Measurements from ENCODE around the gene GABRR2.

GABRR2 gene

DNA sequence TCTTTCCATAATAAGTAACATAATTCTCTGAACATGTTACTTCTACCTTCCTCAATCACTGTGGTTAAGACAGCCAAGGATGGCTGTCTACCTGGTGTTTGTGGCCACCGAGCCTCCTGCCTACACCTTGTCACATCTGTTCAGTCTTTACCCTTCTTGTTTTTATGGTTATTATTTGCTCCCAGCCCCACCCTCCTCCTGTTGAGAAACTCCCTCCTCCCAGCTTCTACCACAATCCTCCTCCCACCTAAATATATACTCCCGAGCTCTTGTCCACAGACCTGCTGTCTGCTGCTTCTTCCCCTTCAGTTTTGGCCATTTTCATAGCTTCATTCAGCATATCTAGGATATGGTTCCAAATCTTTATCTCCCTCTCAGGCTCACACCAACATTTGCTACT, 62.2 kb downstream of the GABRR2 start:
- TF ChIP-seq ESRRG (CRISPR knock-in tag; IDR thresholded peaks at IDR 0.05) (no peak), GLIS3 (CRISPR knock-in tag; IDR thresholded peaks at IDR 0.05) (no peak), ZNF565 (CRISPR knock-in tag; conservative IDR thresholded peaks at IDR 0.05; ENCODE audit: low read depth) (no peak), TOX (CRISPR knock-in tag; IDR thresholded peaks at IDR 0.05; ENCODE audit: borderline replicate concordance) (no peak), ZC3H10 (CRISPR knock-in tag; IDR thresholded peaks at IDR 0.05) (no peak), ZFP3 (CRISPR knock-in tag; IDR thresholded peaks at IDR 0.05) (no peak), SNAI2 (CRISPR knock-in tag; IDR thresholded peaks at IDR 0.05) (no peak), TCF4 (CRISPR knock-in tag; IDR thresholded peaks at IDR 0.05; ENCODE audit: borderline replicate concordance) (no peak), RARB (CRISPR knock-in tag; IDR thresholded peaks at IDR 0.05) (no peak), CSRNP3 (CRISPR knock-in tag; IDR thresholded peaks at IDR 0.05) (no peak)
- no peak for ATAC-seq

DNA sequence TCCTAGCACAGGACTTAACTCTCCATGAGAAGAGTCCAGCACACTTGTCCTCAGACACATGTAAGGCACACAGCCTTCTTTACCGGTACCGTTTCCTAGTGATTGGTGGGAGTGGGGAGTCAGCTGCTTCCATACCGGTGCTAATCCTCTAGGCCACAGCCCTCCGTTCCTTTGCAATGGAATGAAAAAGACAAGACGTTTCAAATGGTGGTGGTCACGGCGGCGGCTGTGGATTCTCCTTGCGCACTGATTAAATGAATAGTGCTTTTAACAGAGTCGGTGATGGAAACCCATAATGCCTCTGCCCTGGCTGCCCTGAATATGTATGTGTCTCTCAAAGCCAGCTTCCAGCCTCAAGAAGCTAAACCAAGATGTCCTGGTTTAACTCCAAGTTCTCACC, 63.1 kb downstream of the GABRR2 start:
- no peak for ATAC-seq
- no peak for TF ChIP-seq ZNF70 (CRISPR knock-in tag; IDR thresholded peaks at IDR 0.05)
- TF ChIP-seq BACH2 (CRISPR knock-in tag; IDR thresholded peaks at IDR 0.05; ENCODE audit: borderline replicate concordance): no peak
- TF ChIP-seq, protein P1, sequence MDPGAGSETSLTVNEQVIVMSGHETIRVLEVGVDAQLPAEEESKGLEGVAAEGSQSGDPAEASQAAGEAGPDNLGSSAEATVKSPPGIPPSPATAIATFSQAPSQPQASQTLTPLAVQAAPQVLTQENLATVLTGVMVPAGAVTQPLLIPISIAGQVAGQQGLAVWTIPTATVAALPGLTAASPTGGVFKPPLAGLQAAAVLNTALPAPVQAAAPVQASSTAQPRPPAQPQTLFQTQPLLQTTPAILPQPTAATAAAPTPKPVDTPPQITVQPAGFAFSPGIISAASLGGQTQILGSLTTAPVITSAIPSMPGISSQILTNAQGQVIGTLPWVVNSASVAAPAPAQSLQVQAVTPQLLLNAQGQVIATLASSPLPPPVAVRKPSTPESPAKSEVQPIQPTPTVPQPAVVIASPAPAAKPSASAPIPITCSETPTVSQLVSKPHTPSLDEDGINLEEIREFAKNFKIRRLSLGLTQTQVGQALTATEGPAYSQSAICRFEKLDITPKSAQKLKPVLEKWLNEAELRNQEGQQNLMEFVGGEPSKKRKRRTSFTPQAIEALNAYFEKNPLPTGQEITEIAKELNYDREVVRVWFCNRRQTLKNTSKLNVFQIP (CRISPR knock-in tag; IDR thresholded peaks at IDR 0.05; ENCODE audit: borderline replicate concordance, low read depth): no peak
- no peak for TF ChIP-seq ARNTL (CRISPR knock-in tag; IDR thresholded peaks at IDR 0.05; ENCODE audit: borderline replicate concordance, low read depth)

DNA sequence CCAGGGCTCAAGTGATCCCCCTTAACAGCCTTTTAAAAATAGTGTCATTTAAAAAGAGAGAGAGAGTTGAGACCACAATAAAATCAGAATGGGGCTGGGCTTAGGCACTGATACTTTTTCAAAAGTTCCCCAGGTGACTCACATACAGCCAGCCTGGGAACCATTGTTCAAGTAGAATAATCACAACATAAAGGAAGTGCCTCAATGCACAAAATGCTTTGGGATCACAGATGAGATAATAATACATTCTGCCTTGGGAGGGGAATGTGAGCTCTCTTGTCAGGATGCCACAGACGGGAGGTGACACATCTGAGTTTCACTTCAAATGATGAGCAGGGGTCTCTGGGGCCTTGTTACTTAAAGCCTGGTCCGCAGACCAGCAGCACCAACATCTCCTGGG, 63.9 kb downstream of the GABRR2 start:
- no peak for ATAC-seq
- TF ChIP-seq ISL1 (CRISPR knock-in tag; IDR thresholded peaks at IDR 0.05): no peak

GRCh38 chr6:89250239-89250638, 64.9 kb downstream of the GABRR2 start:
- TF ChIP-seq GLIS3 (CRISPR knock-in tag; IDR thresholded peaks at IDR 0.05) (no peak), TCF4 (CRISPR knock-in tag; IDR thresholded peaks at IDR 0.05; ENCODE audit: borderline replicate concordance) (no peak), ZNF565 (CRISPR knock-in tag; conservative IDR thresholded peaks at IDR 0.05; ENCODE audit: low read depth) (no peak)
- TF ChIP-seq, protein P2, sequence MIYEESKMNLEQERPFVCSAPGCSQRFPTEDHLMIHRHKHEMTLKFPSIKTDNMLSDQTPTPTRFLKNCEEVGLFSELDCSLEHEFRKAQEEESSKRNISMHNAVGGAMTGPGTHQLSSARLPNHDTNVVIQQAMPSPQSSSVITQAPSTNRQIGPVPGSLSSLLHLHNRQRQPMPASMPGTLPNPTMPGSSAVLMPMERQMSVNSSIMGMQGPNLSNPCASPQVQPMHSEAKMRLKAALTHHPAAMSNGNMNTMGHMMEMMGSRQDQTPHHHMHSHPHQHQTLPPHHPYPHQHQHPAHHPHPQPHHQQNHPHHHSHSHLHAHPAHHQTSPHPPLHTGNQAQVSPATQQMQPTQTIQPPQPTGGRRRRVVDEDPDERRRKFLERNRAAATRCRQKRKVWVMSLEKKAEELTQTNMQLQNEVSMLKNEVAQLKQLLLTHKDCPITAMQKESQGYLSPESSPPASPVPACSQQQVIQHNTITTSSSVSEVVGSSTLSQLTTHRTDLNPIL (CRISPR knock-in tag; IDR thresholded peaks at IDR 0.05; ENCODE audit: low read depth): no peak
- TF ChIP-seq, protein P3, sequence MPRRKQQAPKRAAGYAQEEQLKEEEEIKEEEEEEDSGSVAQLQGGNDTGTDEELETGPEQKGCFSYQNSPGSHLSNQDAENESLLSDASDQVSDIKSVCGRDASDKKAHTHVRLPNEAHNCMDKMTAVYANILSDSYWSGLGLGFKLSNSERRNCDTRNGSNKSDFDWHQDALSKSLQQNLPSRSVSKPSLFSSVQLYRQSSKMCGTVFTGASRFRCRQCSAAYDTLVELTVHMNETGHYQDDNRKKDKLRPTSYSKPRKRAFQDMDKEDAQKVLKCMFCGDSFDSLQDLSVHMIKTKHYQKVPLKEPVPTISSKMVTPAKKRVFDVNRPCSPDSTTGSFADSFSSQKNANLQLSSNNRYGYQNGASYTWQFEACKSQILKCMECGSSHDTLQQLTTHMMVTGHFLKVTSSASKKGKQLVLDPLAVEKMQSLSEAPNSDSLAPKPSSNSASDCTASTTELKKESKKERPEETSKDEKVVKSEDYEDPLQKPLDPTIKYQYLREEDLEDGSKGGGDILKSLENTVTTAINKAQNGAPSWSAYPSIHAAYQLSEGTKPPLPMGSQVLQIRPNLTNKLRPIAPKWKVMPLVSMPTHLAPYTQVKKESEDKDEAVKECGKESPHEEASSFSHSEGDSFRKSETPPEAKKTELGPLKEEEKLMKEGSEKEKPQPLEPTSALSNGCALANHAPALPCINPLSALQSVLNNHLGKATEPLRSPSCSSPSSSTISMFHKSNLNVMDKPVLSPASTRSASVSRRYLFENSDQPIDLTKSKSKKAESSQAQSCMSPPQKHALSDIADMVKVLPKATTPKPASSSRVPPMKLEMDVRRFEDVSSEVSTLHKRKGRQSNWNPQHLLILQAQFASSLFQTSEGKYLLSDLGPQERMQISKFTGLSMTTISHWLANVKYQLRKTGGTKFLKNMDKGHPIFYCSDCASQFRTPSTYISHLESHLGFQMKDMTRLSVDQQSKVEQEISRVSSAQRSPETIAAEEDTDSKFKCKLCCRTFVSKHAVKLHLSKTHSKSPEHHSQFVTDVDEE (CRISPR knock-in tag; IDR thresholded peaks at IDR 0.05): no peak
- TF ChIP-seq, protein P1 (CRISPR knock-in tag; IDR thresholded peaks at IDR 0.05; ENCODE audit: borderline replicate concordance, low read depth): no peak
- no peak for ATAC-seq
